GM21825 (cell line): ENCODE measurements around the gene SNX8.
A peak's percentile ranks its signal among the peaks of the same experiment; 100 is the strongest.
"Not testable (repeated sequence)": the region's sequence is repeated elsewhere in the genome, so short reads cannot be mapped to it uniquely, and the experiment has no call there.

Experiments used
- ATAC-seq: cut with Tn5 transposase; IDR thresholded peaks from one replicate; pipeline ENCODE4 v1.9.1; 2021; ENCODE audit warnings: mild to moderate bottlenecking, moderate library complexity; ENCODE audit not compliant: unreplicated experiment

Gene SNX8

DNA sequence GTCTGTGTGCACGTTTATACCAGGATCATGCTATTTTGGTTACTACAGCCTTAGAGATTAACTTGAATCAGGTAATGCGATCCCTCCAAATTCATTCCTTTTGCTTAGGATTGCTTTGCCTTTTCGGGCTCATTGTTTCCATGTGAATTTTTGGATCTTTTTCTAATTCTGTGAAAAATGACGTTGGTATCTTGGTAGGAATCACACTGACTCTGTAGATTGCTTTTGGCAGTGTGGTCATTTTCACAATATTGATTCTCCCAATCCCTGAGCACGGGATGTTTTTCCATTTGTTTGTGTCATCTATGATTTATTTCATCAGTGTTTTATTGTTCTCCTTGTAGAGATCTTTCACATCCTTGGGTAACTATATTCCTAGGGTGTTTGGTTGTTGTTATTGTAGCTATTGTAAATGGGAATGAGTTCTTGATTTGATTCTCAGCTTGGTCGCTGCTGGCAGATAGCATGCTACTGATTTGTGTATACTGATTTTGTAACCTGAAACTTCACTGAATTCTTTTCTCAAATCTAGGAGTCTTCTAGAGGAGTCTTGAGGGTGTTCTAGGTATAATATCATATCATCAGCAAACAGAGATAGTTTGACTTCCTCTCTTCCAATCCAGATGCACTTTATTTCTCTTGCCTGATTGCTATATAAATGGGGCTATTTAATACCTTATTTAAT, 18.2 kb downstream of the SNX8 start:
- ATAC-seq: no peak

DNA sequence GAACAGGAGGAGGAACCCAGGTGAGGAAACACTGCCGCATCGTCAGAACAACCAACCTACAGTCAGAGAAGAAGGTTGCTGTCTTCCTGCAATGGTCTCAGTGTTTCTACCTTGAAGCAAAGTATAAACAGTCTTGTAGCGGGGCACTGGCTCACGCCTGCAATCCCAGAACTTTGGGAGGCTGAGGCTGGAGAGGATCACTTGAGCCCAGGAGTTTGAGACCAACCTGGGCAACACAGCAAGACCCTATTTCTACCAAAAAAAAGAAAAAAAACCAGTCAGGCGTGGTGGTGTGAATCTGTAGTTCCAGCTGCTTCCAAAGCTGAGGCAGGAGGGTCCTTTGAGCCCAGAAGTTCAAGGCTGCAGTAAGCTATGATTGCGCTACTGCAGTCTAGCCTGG, 23.4 kb downstream of the SNX8 start:
- ATAC-seq: no peak

DNA sequence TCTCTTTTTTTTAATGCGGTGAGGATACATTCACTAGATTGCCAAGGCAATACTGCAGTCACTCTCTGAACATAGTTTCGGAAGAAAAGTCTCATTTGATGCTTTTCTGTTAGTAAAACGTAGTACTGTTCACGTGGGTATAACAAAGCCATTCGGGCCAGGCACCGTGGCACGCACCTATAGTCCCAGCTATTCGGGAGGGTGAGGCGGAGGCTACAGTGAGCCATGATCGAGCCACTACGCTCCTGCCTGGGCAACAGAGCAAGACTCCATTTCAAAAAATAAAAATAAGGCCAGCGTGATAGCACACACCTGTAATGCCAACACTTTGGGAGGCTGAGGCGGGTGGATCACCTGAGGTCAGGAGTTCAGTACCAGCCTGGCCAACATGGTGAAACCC, 24.6 kb downstream of the SNX8 start:
- ATAC-seq: no peak

DNA sequence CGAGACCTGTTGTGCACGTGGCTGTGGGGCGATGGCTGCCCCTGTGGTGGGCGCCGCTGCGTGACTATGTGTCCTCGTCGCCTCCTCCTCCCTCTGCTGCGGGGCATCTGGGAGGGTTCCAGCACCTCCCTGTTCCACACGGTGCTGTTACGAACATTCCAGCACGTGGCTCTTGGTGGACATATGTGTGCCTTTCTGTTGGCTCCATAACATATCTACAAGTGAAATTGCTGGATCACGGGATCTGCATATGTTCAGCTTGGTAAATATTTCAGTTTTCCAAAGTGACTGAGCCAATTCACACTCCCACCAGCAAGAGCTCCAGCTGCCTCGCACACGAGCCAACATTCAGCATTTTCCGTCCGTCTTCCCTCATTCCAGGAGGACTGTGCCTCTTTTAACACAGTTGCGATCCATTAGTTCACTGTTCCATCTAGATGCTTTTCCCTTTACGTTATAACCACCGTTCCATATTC, 25.1 kb downstream of the SNX8 start:
- ATAC-seq: no peak

DNA sequence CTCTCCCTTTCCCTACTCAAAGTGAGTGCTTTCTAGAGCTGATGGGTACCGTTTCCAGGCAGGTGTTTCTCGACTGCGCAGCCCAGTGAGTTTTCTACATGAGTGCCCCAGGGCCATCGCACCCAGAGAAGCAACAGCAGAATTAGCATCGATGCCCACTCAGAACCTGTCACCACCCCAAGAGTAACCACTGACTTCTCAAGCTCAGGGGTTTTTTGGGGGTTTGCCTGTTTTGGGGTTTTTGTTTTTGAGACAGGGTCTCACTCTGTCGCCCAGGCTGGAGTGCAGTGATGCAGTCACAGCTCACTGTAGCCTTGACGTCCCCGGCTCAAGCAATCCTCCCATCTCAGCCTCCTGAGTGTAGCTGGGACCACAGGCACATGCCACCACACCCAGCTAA, 25.7 kb downstream of the SNX8 start:
- ATAC-seq: peak; percentile 60

DNA sequence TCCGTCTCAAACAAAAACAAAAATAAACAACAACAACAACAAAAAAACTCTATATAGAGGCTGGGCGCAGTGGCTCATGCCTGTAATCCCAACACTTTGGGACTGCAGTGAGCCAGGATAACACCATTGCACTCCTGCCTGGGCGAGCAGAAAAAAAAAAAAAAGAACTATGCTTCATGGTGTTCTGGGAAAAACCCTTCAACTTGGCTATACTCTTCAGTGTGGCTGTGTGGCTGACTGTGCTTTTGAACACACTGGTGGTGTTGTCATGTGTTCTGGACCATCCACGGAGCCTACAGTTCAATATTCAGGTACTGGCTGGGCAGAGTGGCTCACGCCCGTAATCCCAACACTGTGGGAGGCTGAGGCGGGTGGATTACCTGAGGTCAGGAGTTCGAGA, 26.5 kb downstream of the SNX8 start:
- ATAC-seq: no peak

DNA sequence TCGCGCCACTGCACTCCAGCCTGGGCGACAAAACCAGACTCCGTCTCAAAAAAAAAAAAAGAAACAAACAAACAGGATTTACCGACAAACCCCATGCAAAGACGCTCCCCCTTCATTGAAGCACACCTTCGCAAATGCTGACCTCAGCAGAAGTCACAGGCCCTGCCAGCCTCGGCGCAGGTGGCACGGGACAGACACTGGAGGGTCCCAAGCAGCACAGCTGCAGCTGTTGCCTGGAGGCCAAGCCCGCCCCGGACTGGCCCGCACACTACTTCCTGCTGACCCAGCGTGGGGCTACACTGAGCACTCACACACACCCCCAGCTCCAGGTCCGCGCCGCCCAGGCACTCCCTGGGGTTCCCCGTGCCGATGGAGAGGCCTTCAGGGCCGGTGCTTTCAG, 31.2 kb downstream of the SNX8 start:
- no peak for ATAC-seq

DNA sequence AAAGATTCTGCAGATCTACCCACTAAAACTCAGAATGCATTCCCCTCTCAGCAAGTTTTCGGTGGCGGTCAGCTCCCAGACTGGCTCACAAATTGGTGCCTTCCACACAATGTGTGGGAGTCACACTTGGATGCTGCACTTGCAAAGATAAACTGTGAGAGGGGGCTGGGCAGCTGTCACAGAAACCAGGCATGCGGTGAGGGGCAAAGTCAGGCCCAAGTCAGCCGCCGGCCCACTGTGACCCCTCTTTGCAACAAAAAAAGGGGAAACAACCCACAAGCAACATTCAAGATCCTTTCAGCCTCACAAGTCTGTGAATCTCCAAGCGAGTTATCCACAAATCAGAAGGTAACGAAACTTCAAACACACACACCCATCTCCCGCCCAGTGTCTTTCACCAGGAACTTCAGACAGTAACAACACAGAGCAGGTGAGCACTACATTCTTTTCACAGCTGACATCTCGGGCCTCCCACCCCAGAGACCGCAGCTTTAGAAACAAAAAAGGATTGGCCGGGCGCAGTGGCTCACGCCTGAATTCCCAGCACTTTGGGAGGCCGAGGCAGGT, 32.0 kb downstream of the SNX8 start:
- ATAC-seq: no peak

DNA sequence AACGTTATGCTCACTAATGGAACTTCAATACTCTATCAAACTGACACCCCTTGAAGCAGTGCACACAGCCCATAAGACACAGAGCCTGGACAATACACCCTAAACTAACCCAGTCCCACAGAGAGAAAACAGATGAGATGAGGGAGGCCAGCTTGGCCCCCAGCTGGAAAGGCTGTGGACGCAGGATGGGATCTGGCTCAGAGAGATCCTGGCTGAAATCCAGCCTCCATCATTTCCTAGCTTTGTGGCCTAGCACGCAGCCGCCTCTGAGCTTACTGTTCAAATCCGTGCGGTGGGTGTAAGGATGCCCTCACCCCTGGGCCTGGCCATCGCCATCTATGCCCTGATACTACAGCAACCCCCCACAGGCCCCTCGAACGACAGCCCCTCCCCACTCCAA, 32.7 kb downstream of the SNX8 start:
- no peak for ATAC-seq

DNA sequence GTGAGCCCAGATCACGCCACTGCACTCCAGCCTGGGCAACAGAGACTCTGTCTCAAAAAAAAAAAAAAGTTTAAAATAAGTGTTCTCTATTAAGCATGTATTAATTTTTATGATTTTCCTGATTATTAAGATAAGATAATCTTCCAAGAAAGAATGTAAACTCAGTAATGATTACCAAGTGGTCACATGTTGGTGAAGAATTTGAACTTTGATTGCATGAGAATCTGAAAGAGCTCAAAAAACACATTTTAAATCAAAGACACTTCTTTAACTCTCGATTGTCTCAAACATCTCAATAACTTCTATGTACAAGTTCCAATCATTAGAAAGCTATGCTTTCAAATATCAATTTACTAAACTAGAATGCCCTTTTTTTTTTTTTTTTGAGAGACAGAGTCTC, 33.8 kb downstream of the SNX8 start:
- ATAC-seq: no peak

DNA sequence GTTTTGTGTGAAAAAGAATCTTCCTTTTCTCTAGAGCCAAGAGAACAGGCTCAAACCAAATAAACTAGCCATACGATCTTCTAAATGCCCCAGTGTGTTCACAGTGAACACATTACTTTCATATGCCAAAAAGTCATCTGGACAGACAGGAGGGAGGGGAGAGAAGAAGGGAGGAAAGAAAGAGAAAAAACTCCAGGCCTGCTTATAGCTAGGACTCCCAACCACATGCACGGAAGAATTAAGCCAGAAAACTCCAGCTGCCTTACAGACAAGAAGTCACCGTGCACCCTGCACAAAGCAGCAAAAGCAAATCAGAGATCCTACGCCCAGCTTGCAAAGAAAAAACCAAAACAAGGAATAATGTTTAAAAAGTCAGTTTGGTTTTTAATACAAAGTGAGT, 34.3 kb downstream of the SNX8 start:
- no peak for ATAC-seq

DNA sequence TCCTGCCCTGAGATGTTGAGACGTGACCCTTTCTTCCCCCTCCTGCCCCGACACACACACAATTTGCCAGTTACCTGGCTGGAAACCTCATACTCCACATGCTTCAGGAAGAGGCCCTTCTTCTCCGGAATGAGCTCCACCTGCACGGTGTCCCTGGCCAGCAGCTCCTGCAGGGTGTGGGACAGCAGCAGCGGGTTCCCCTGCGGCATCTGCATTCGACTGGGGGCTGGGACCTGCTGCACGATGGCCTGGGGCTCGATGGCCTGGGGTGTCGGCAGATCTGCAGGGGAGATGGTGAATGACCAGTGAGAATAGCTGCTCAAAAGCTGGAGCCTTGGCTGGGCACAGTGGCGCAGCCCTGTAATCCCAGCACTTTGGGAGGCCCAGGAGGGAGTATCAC, 36.2 kb downstream of the SNX8 start:
- ATAC-seq: no peak

DNA sequence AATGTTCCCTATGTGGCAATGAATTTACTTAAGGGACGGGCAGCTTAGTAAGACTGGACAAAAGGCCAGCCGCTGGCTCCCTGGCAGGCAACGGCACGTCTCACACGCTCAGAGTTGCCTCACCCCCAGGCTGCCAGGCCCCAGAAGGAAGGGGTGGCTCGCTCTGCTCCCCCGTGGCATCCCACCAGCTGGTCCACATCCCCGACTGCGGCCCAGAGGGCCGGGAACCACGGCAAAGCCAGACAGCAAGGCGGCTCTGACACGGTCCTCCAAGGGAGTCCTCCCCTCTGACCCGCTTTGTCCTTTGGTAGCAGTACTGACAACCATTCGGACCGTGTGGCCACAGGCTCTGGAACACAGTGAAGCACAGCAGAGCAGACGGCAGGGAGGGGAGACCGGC, 38.1 kb downstream of the SNX8 start:
- no peak for ATAC-seq

DNA sequence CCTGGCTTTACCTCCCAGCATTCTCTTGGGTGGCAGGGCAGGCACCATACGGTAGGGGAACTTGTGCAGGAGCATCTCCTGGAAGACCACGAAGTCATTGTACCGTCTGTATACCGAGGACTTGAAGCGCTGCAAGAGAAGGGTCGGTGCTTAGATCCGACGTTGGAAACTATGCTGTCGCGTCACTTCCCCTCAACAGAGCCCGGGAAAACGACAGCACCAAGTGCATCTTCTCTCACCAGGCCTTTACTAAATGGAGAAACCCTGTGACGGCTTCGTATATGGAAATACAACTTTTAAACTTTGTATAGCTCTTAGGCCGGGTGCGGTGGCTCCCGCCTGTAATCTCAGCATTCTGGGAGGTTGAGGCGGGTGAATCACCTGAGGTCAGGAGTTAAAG, 39.1 kb downstream of the SNX8 start:
- ATAC-seq: no peak

DNA sequence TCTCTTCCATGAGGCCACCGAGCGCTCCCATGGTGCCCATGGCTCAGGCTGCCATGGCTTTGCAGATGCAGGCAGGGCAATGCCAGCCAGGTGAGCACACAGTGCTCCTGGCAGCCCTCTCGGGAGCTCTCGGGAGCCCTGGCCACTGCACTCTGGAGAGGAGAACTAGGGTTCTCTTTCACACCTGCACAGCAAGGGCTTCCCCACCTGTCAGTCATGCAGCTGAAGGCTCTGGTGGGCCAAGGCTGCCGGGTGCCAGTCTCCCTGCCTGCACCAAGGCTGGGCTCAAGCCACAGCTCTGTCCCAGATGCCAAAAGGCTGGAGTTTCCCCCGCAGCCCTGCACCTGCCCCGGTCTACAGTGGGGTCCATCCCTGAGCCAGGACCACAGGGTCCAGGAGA, 39.6 kb downstream of the SNX8 start:
- ATAC-seq: no peak

DNA sequence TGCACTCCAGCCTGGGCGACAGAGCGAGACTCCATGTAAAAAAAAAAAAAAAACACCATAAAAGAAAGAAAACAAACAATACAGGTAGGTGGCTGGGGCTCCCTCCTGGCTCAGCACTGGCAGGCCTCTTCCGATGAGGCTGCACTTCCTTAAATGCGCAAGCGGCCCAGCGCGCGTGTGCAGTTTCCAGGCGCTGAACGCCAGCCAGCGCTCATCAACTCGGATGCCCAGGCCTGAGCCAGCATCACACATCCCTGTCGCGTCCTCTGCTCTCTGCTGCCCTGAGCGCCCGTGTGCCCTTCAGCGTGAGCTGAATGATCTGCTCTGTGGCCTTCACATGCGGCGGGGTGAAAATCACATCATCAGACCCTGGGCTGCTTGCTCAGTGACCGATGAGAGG, 40.4 kb downstream of the SNX8 start:
- ATAC-seq: no peak

DNA sequence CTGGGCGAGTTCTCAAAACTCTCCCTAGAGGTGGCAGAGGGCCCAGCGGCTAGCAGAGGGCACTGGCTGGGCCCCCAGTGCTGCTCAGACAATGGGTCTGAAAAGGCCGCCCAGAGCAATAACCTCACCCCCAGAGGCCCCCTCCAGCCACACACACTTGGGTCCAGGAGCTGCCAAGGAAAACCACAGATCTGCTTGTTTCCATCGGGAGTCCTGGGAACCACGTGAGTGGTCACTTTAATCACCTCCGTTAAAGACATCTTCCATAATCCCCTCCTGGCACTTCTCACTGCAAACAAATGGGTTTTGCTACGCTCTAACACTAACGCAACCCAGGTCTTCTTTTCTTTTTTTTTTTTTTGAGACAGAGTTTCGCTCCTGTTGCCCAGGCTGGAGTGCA, 42.2 kb downstream of the SNX8 start:
- no peak for ATAC-seq

DNA sequence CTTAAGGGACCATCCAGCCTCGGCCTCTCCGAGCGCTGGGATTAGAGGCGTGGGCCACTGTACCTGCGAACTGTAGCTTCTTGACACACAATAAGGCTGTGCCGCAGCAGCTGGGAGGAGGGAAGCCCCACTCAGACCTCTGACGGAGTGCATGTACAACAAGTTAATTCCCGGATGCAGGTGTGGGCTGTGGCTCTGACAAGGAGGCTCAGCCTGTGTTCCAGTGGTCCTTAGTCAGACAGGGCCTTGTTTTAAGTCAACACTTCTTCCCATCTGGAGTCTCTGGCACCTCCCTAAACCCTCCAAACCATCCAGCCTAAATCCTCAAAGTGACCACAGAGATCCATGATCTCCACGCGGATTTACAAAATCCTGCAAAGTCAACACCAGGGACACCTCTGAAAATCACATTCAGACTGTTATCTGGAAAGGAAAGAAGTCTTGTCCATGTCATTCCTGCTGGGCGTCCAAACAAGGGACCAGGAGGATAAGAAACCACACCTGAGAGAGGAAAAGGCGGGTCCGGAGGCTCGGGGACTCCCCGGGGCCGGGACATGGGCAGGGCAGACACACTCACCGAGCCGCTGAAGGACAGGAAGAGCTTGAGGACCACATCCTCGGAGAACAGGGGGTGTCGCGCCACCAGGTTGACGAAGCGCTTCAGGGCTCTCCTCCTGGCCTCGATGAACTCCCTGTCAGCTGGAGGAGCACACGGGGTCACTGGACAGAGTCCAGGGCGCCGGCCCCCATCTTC, 42.8 kb downstream of the SNX8 start:
- no peak for ATAC-seq

DNA sequence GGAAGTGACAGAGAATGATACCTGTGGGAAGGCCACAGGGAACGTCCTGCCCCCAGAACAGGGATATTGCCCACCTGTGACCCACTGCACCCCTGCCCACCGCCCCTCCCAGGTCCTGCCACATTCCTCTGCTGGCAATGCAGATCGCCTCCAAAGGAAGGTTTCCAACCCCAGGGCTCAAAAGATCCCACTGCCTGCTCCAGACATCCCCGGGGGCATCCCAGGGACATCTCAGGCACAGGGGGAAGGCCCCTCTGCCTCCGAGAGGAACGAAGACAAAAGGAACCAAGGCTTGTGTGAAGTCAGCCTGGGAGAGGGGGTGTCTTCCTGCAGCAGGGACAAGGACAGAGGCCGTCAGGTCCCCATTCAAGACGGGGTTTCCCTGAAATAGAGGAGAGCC, 43.7 kb downstream of the SNX8 start:
- ATAC-seq: no peak

DNA sequence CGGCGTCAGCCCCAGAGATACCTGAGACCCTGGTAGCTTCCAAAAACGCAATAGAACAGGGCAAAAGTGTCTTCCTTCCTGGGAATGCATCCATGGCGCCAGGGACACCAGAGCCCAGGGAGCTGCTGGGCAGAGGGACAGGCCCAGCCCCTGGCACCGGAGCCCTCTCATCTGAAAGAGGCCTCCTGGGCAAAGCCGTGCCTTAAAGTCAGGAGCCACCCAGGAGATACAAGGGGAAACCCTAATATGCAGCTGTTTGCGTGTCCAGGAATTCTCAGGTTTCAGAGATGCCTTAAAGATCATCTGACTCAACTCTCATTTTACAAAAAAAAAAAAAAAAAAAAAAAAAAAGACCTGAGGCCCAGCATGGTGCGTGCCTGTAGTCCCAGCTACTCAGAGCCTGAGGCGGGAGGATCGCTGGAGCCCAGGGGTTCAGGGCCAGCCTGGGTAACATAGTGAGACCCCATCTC, 44.2 kb downstream of the SNX8 start:
- ATAC-seq: no peak

DNA sequence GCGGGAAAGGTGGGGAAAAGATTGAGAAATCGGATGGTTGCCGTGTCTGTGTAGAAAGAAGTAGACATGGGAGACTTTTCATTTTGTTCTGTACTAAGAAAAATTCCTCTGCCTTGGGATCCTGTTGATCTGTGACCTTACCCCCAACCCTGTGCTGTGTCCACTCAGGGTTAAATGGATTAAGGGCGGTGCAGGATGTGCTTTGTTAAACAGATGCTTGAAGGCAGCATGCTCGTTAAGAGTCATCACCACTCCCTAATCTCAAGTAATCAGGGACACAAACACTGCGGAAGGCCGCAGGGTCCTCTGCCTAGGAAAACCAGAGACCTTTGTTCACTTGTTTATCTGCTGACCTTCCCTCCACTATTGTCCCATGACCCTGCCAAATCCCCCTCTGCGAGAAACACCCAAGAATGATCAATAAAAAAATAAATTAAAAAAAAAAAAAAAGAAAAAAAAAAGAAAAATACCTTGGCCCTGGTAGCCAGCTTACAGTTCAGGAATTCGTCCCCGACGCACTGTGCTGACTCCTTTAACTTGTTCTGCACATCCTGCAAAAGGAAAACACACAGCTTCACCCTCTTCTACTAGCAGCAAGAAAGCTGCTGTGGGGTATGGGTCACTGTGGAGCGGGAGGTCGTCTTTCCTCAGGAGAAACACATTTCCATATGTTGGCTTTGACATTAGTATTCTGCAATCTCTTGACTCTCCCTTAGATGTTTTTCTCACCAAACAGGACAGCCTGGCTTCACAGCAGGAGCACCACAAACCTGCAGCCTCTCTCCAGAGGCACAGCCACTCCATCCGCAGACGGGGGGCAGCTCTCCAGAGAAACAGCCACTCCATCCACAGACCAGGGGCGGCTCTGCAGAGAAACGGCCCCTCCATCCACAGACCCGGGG, 44.9 kb downstream of the SNX8 start:
- not testable (repeated sequence) for ATAC-seq
